HCT116 (cell line): ENCODE measurements around the gene RPS6KL1.

Source experiments
- CTCF ChIP-seq, 3 experiments: fragments of 200-600 bp in 1 of 3; sonication (generic) in 1 of 3; IDR thresholded peaks in 2 of 3; conservative IDR thresholded peaks in 1 of 3; 2 replicates each; pipeline ENCODE4 v1.5.1; 2012 to 2017; ENCODE audit warnings: low read depth in 2 of 3, low read length in 2 of 3, antibody characterized with exemption in 1 of 3, borderline replicate concordance in 1 of 3, control low read depth in 1 of 3, mild to moderate bottlenecking in 1 of 3, mixed read lengths in 1 of 3, mixed run types in 1 of 3, moderate library complexity in 1 of 3; ENCODE audit not compliant: insufficient read depth in 1 of 3
- POLR2A ChIP-seq: IDR thresholded peaks from 2 replicates; pipeline ENCODE4 v1.7.0; 2011; ENCODE audit warnings: borderline replicate concordance; ENCODE audit not compliant: insufficient read depth, insufficient read length; ENCODE audit errors: extremely low read depth

- no peak for TF ChIP-seq POLR2A
- TF ChIP-seq CTCF (IDR thresholded peaks at IDR 0.05 in 2 of 3, conservative IDR thresholded peaks at IDR 0.05 in 1 of 3; ENCODE audit: borderline replicate concordance in 1 of 3, insufficient read depth in 1 of 3, low read depth in 2 of 3, low read length in 2 of 3), result no peak
These were observed 11.0 kb upstream of the RPS6KL1 start for GRCh38 chr14:74934041-74934440.
